SK-N-SH treated with all-trans-retinoic acid at 6 μM for 48 hours (cell line): ENCODE results near the gene NBAS.

ENCODE experiments used
- ATAC-seq: fragments of 200-7000 bp; cut with Tn5 transposase; 3 replicates; pipeline ENCODE4 v1.9.1; 2020; ENCODE audit warnings: mild to moderate bottlenecking, moderate library complexity
- ARNTL ChIP-seq: fragments of 450-650 bp; formaldehyde crosslinking; IDR thresholded peaks from 2 replicates; pipeline ENCODE4 v1.5.0; 2020; ENCODE audit warnings: low read depth, mild to moderate bottlenecking, moderate library complexity, borderline replicate concordance
- BACH2 ChIP-seq: fragments of 250-450 bp; sonication (Bioruptor Pico); IDR thresholded peaks from 2 replicates; pipeline ENCODE4 v1.9.0; 2021; ENCODE audit warnings: mild to moderate bottlenecking, borderline replicate concordance
- CSDC2 ChIP-seq: fragments of 250-450 bp; sonication (Bioruptor Pico); IDR thresholded peaks from 2 replicates; pipeline ENCODE4 v1.5.0; 2020; ENCODE audit warnings: mild to moderate bottlenecking, moderate library complexity
- ESRRG ChIP-seq: fragments of 250-450 bp; sonication (Bioruptor Pico); IDR thresholded peaks from 2 replicates; pipeline ENCODE4 v1.6.1; 2021; ENCODE audit warnings: mild to moderate bottlenecking
- GLIS3 ChIP-seq: fragments of 250-450 bp; sonication (Bioruptor Pico); IDR thresholded peaks from 2 replicates; pipeline ENCODE4 v1.5.0; 2020; ENCODE audit warnings: mild to moderate bottlenecking, moderate library complexity
- ISL1 ChIP-seq: fragments of 250-450 bp; sonication (Bioruptor Pico); IDR thresholded peaks from 2 replicates; pipeline ENCODE4 v2.1.2; 2022; ENCODE audit warnings: mild to moderate bottlenecking, moderate library complexity
- OSR1 ChIP-seq: fragments of 250-450 bp; sonication (Bioruptor Pico); IDR thresholded peaks from 2 replicates; pipeline ENCODE4 v1.8.0; 2022; ENCODE audit warnings: moderate library complexity, mild to moderate bottlenecking, inconsistent platforms
- PPARA ChIP-seq: fragments of 250-450 bp; sonication (Bioruptor Pico); IDR thresholded peaks from 2 replicates; pipeline ENCODE4 v1.5.0; 2020; ENCODE audit warnings: mild to moderate bottlenecking, borderline replicate concordance
- RARB ChIP-seq: fragments of 250-450 bp; sonication (Bioruptor Pico); IDR thresholded peaks from 2 replicates; pipeline ENCODE4 v1.8.0; 2021; ENCODE audit warnings: mild to moderate bottlenecking, moderate library complexity
- SNAI2 ChIP-seq: fragments of 250-450 bp; sonication (Bioruptor Pico); IDR thresholded peaks from 2 replicates; pipeline ENCODE4 v1.5.0; 2020; ENCODE audit warnings: mild to moderate bottlenecking, moderate library complexity
- TOX ChIP-seq: fragments of 250-450 bp; sonication (Bioruptor Pico); IDR thresholded peaks from 2 replicates; pipeline ENCODE4 v1.8.0; 2021; ENCODE audit warnings: mild to moderate bottlenecking, moderate library complexity, borderline replicate concordance
- ZC3H10 ChIP-seq: fragments of 250-450 bp; sonication (Bioruptor Pico); IDR thresholded peaks from 2 replicates; pipeline ENCODE4 v1.5.1; 2021; ENCODE audit warnings: mild to moderate bottlenecking, moderate library complexity
- ZFP30 ChIP-seq: fragments of 450-650 bp; formaldehyde crosslinking; IDR thresholded peaks from 2 replicates; pipeline ENCODE4 v1.5.0; 2022; ENCODE audit warnings: mild to moderate bottlenecking, moderate library complexity
- ZNF565 ChIP-seq: fragments of 450-650 bp; formaldehyde crosslinking; conservative IDR thresholded peaks from 2 replicates; pipeline ENCODE4 v1.5.0; 2020; ENCODE audit warnings: low read depth, mild to moderate bottlenecking, moderate library complexity
- ZNF70 ChIP-seq: fragments of 450-650 bp; formaldehyde crosslinking; IDR thresholded peaks from 2 replicates; pipeline ENCODE4 v1.5.0; 2020; ENCODE audit warnings: mild to moderate bottlenecking, moderate library complexity
- ZNF8 ChIP-seq: fragments of 450-650 bp; formaldehyde crosslinking; IDR thresholded peaks from 2 replicates; pipeline ENCODE4 v1.5.0; 2020; ENCODE audit warnings: mild to moderate bottlenecking, moderate library complexity
- TF ChIP-seq, protein P1 (sequence below): fragments of 250-450 bp; sonication (Bioruptor Pico); IDR thresholded peaks from 2 replicates; pipeline ENCODE4 v1.8.0; 2021; ENCODE audit warnings: low read depth, mild to moderate bottlenecking, moderate library complexity, borderline replicate concordance
- TF ChIP-seq, protein P2 (sequence below): fragments of 250-450 bp; sonication (Bioruptor Pico); IDR thresholded peaks from 2 replicates; pipeline ENCODE4 v1.8.0; 2020; ENCODE audit warnings: mild to moderate bottlenecking, moderate library complexity, borderline replicate concordance
- TF ChIP-seq, protein P3 (sequence below): fragments of 250-450 bp; sonication (Bioruptor Pico); IDR thresholded peaks from 2 replicates; pipeline ENCODE4 v1.5.0; 2020; ENCODE audit warnings: mild to moderate bottlenecking, moderate library complexity
- TF ChIP-seq, protein P4 (sequence below): fragments of 250-450 bp; sonication (Bioruptor Pico); IDR thresholded peaks from 2 replicates; pipeline ENCODE4 v1.5.1; 2021; ENCODE audit warnings: mild to moderate bottlenecking, moderate library complexity

The NBAS gene

DNA sequence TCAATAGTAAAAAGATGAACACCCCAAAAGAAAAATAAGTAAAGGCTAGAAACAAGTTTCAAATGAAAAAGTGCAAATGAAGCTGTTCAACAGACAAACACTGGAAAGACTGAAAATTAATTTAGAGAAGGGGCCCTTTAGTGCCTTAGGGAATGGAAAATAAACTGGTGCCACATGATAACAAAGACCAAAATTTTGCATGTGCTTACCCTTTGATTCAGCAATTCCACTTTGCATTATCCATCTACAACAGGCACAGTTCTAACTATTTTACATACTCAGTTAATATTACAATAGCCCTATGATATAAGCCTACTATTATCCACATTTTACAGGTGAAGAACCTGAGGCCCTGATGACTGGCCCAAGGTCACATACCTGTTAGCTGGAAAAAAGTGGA, 183.9 kb downstream of the NBAS start:
- ATAC-seq = no peak
- TF ChIP-seq, protein P1, sequence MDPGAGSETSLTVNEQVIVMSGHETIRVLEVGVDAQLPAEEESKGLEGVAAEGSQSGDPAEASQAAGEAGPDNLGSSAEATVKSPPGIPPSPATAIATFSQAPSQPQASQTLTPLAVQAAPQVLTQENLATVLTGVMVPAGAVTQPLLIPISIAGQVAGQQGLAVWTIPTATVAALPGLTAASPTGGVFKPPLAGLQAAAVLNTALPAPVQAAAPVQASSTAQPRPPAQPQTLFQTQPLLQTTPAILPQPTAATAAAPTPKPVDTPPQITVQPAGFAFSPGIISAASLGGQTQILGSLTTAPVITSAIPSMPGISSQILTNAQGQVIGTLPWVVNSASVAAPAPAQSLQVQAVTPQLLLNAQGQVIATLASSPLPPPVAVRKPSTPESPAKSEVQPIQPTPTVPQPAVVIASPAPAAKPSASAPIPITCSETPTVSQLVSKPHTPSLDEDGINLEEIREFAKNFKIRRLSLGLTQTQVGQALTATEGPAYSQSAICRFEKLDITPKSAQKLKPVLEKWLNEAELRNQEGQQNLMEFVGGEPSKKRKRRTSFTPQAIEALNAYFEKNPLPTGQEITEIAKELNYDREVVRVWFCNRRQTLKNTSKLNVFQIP (CRISPR knock-in tag) = no peak
- TF ChIP-seq GLIS3 (CRISPR knock-in tag) (no peak), OSR1 (CRISPR knock-in tag) (no peak), ZNF565 (CRISPR knock-in tag) (no peak), ISL1 (CRISPR knock-in tag) (no peak), ESRRG (CRISPR knock-in tag) (no peak), ZC3H10 (CRISPR knock-in tag) (no peak), BACH2 (CRISPR knock-in tag) (no peak), ZNF70 (CRISPR knock-in tag) (no peak), CSDC2 (CRISPR knock-in tag) (no peak), TOX (no peak)
- TF ChIP-seq, protein P2, sequence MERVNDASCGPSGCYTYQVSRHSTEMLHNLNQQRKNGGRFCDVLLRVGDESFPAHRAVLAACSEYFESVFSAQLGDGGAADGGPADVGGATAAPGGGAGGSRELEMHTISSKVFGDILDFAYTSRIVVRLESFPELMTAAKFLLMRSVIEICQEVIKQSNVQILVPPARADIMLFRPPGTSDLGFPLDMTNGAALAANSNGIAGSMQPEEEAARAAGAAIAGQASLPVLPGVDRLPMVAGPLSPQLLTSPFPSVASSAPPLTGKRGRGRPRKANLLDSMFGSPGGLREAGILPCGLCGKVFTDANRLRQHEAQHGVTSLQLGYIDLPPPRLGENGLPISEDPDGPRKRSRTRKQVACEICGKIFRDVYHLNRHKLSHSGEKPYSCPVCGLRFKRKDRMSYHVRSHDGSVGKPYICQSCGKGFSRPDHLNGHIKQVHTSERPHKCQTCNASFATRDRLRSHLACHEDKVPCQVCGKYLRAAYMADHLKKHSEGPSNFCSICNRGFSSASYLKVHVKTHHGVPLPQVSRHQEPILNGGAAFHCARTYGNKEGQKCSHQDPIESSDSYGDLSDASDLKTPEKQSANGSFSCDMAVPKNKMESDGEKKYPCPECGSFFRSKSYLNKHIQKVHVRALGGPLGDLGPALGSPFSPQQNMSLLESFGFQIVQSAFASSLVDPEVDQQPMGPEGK = no peak

DNA sequence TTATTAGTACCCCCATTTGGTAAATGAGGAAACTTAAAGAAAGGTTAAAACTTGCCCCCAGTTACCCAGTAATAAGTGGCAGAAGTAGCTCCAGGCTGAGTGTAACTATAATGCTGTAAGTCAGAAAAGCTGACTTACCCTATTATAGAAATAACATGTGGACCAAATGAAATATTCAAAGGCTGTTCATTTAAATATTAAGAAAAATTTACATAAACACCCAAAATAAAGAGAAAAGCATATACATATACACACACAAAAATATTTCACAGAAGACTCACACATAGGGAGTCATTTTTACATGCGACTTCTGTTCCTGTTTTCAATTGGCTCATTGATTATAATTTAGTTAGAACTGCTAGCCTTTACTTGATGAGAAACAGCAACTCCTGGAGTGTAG, 189.1 kb downstream of the NBAS start:
- no peak for ATAC-seq
- no peak for TF ChIP-seq RARB (CRISPR knock-in tag)
- TF ChIP-seq, protein P1 (CRISPR knock-in tag) = no peak
- TF ChIP-seq SNAI2 (CRISPR knock-in tag) = no peak

DNA sequence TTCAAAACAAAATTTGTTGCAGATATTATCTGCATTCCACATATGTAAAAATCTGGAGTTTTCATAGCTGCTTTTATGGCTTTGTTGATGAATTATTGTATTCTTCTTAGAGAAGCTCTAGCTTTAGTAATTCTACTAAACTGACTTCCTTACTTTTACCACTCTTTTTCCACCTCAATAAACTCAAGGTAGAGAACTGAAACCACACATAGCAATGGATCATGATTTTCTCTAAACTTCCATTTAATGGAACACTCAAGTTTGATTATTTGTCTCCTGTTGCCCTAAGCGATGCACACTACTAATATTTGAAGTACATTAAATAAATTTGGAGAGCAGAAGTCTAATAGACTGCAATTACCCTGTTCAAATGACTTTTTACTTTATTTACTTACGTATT, 192.0 kb downstream of the NBAS start:
- ATAC-seq = no peak
- no peak for TF ChIP-seq RARB (CRISPR knock-in tag)
- TF ChIP-seq, protein P3, sequence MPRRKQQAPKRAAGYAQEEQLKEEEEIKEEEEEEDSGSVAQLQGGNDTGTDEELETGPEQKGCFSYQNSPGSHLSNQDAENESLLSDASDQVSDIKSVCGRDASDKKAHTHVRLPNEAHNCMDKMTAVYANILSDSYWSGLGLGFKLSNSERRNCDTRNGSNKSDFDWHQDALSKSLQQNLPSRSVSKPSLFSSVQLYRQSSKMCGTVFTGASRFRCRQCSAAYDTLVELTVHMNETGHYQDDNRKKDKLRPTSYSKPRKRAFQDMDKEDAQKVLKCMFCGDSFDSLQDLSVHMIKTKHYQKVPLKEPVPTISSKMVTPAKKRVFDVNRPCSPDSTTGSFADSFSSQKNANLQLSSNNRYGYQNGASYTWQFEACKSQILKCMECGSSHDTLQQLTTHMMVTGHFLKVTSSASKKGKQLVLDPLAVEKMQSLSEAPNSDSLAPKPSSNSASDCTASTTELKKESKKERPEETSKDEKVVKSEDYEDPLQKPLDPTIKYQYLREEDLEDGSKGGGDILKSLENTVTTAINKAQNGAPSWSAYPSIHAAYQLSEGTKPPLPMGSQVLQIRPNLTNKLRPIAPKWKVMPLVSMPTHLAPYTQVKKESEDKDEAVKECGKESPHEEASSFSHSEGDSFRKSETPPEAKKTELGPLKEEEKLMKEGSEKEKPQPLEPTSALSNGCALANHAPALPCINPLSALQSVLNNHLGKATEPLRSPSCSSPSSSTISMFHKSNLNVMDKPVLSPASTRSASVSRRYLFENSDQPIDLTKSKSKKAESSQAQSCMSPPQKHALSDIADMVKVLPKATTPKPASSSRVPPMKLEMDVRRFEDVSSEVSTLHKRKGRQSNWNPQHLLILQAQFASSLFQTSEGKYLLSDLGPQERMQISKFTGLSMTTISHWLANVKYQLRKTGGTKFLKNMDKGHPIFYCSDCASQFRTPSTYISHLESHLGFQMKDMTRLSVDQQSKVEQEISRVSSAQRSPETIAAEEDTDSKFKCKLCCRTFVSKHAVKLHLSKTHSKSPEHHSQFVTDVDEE = no peak
- no peak for TF ChIP-seq ZNF8 (CRISPR knock-in tag)
- no peak for TF ChIP-seq ISL1 (CRISPR knock-in tag)
- TF ChIP-seq ZFP30 (CRISPR knock-in tag) = no peak
- TF ChIP-seq PPARA (CRISPR knock-in tag) = no peak
- TF ChIP-seq GLIS3 (CRISPR knock-in tag) = no peak
- no peak for TF ChIP-seq ZC3H10 (CRISPR knock-in tag)
- no peak for TF ChIP-seq CSDC2 (CRISPR knock-in tag)
- no peak for TF ChIP-seq ARNTL (CRISPR knock-in tag)
- no peak for TF ChIP-seq SNAI2 (CRISPR knock-in tag)
- TF ChIP-seq BACH2 (CRISPR knock-in tag) = no peak
- TF ChIP-seq, all 23 proteins: peak for 0

DNA sequence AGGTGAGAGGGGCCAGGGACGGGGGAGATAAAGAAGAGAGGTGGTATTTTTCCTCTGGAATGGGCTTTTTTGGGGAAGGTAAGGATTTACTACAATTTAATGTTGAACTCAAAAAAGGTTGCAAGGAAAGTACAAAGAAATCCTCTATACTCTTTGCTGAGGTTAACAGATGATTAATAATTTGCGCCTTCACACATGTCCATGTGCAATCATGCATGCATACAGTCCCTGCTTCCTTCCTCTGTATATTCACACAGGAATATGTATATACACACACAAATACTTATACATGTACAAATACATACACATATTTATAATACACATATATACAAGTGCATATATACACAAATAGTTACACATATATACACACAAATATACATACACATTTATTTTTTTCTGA, 193.4 kb downstream of the NBAS start:
- TF ChIP-seq ISL1 (CRISPR knock-in tag) (no peak), TOX (no peak), ZNF70 (CRISPR knock-in tag) (no peak), ZFP30 (CRISPR knock-in tag) (no peak)
- TF ChIP-seq, protein P4, sequence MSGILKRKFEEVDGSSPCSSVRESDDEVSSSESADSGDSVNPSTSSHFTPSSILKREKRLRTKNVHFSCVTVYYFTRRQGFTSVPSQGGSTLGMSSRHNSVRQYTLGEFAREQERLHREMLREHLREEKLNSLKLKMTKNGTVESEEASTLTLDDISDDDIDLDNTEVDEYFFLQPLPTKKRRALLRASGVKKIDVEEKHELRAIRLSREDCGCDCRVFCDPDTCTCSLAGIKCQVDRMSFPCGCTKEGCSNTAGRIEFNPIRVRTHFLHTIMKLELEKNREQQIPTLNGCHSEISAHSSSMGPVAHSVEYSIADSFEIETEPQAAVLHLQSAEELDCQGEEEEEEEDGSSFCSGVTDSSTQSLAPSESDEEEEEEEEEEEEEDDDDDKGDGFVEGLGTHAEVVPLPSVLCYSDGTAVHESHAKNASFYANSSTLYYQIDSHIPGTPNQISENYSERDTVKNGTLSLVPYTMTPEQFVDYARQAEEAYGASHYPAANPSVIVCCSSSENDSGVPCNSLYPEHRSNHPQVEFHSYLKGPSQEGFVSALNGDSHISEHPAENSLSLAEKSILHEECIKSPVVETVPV (CRISPR knock-in tag) = no peak
- TF ChIP-seq, protein P2 = no peak
- ATAC-seq = no peak
